Left ventricle myocardium inferior (tissue), 1 donor: Measurements from ENCODE around the gene GPR18. TPM values are rescaled to one million over a fixed set of nuclear protein-coding genes. Genes with fewer than 3 reads are reported as not detected.

Source experiments
- DNase-seq: peaks from one replicate; pipeline ENCODE4 v3.0.0-alpha.2; 2020
- H3K27ac ChIP-seq: fragments of 200-600 bp; replicated peaks from 2 replicates; pipeline ENCODE4 v1.8.0; 2021
- H3K27me3 ChIP-seq: fragments of 200-600 bp; 2 replicates; pipeline ENCODE4 v1.8.0; 2021; ENCODE audit warnings: low read depth
- H3K36me3 ChIP-seq: fragments of 200-600 bp; 2 replicates; pipeline ENCODE4 v1.8.0; 2021
- H3K4me1 ChIP-seq: fragments of 200-600 bp; 2 replicates; pipeline ENCODE4 v1.8.0; 2021
- H3K4me3 ChIP-seq: fragments of 200-600 bp; 2 replicates; pipeline ENCODE4 v1.8.0; 2021; ENCODE audit warnings: mild to moderate bottlenecking, moderate library complexity
- H3K9me3 ChIP-seq: fragments of 200-600 bp; replicated peaks from 2 replicates; pipeline ENCODE4 v1.8.0; 2021
- intact Hi-C: fragments of 100-400 bp; cut with micrococcal nuclease; formaldehyde crosslinking; loops from one replicate; pipeline ENCODE4 v1.11.0; 2022
- total RNA-seq: library from RNA; stranded (reverse); fragmentation: NEBNext Ultra II Directional; extraction: Animal tissue kit (Norgen Biotek cat#: 25700); gene quantifications from one replicate; pipeline ENCODE4 v1.2.1, GENCODE V29; 2021
- TF ChIP-seq, protein P1 (sequence below): fragments of 200-600 bp; IDR thresholded peaks from 2 replicates; pipeline ENCODE4 v1.8.0; 2021; ENCODE audit warnings: antibody characterized with exemption, mild to moderate bottlenecking, borderline replicate concordance
- donor health status: DM: no; HTN: yes; CAD: no; lungs with severe emphysema.

The GPR18 gene
- total RNA-seq, 1 donor from 2014 or later: not detected

DNA sequence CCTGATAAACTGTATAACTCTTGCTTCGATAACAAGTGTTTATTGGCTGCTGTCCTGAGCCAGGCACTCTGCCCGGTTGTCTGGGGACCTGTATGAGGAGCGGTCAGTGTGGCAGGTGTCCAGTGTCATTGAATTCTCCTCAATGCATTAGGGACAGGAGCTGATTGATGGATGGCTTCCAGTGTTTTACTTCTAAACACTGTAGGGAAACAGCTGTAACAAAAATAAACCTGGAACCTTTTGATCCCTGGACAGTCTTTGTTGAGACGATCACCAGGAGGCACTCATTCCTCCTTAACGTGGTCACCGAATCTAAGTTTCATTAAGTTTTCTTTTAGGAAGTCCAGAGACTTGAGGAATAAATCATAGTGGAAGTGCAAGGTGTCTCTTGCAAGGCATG, 39.6 kb downstream of the GPR18 start:
- H3K4me3 ChIP-seq: peak overlapping the region; percentile 1
- peaks cover 74% of the 10 kb centered on the region for H3K4me1 ChIP-seq
- intact Hi-C loops: no loop called here

GRCh38 chr13:99218126-99218525, 40.1 kb downstream of the GPR18 start:
- DNase-seq: no peak
- peak overlapping the region; percentile 75 for H3K27ac ChIP-seq
- TF ChIP-seq, protein P1, sequence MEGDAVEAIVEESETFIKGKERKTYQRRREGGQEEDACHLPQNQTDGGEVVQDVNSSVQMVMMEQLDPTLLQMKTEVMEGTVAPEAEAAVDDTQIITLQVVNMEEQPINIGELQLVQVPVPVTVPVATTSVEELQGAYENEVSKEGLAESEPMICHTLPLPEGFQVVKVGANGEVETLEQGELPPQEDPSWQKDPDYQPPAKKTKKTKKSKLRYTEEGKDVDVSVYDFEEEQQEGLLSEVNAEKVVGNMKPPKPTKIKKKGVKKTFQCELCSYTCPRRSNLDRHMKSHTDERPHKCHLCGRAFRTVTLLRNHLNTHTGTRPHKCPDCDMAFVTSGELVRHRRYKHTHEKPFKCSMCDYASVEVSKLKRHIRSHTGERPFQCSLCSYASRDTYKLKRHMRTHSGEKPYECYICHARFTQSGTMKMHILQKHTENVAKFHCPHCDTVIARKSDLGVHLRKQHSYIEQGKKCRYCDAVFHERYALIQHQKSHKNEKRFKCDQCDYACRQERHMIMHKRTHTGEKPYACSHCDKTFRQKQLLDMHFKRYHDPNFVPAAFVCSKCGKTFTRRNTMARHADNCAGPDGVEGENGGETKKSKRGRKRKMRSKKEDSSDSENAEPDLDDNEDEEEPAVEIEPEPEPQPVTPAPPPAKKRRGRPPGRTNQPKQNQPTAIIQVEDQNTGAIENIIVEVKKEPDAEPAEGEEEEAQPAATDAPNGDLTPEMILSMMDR: no peak
- H3K4me1 ChIP-seq: peaks cover 70% of the 10 kb centered on the region
- H3K9me3 ChIP-seq: peaks cover 7% of the 10 kb centered on the region
- H3K36me3 ChIP-seq: peaks cover 5% of the 10 kb centered on the region
- H3K4me3 ChIP-seq: no peak overlapping the region
- H3K27me3 ChIP-seq: no peaks in the 10 kb centered on the region
- intact Hi-C loops: no loop called here

More for the DNA sequence above, 39.6 kb downstream of the GPR18 start:
- TF ChIP-seq, protein P1: no peak
- H3K27me3 ChIP-seq: no peaks in the 10 kb centered on the region
- peaks cover 5% of the 10 kb centered on the region for H3K36me3 ChIP-seq
- peaks cover 11% of the 10 kb centered on the region for H3K9me3 ChIP-seq
- peak overlapping the region; percentile 75 for H3K27ac ChIP-seq
- DNase-seq: peak; percentile 80

DNA sequence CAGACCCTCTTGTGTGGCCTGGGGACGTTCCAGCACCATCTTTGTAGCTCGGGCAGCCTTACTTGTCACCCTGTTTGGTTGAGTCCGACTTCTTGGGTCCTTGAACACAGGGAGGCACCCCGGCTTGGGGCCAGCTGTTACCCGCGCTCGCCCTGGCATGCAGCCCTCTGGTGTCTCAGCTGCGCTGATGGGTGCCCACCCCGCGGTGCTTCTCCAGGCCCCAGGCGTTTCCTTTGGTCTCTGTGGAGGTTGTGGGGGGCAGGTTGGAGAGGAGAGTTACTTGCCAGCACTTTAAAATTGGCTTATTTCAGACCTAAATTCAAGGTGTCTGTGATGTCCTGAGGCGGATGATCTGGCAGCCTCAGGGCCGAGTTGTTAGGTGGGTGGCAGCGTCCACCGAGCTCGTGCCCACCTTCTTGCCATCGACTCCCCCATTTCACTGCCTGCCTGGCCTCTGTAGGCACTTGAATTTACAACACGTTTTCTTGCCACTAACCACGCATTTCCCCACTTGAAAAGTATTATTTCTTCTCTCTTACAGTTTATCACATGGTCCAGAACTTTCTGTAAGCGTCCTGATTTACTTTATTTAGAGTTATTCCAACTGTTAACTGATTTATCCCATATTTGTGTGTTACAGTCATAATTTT, 40.6 kb downstream of the GPR18 start:
- TF ChIP-seq, protein P1: no peak
- DNase-seq: no peak
- intact Hi-C loops: no loop called here
- Histone ChIP-seq H3K4me1 (peaks cover 70% of the 10 kb centered on the region), H3K9me3 (peaks cover 2% of the 10 kb centered on the region), H3K27me3 (no peaks in the 10 kb centered on the region), H3K36me3 (peaks cover 5% of the 10 kb centered on the region), H3K4me3 (no peak overlapping the region), H3K27ac (peak overlapping the region; percentile 75)

GRCh38 chr13:99215184-99215830, 42.9 kb downstream of the GPR18 start:
- no peaks in the 10 kb centered on the region for H3K9me3 ChIP-seq
- intact Hi-C loops: no loop called here

GRCh38 chr13:99214731-99215130, 43.4 kb downstream of the GPR18 start:
- Histone ChIP-seq H3K36me3 (no peaks in the 10 kb centered on the region), H3K27me3 (no peaks in the 10 kb centered on the region), H3K27ac (peak overlapping the region; percentile 40), H3K4me3 (no peak overlapping the region), H3K9me3 (no peaks in the 10 kb centered on the region), H3K4me1 (peaks cover 43% of the 10 kb centered on the region)
- TF ChIP-seq, protein P1: no peak
- no peak for DNase-seq
- intact Hi-C loops: no loop called here

More at GRCh38 chr13:99215184-99215830, 42.9 kb downstream of the GPR18 start:
- no peak overlapping the region for H3K4me3 ChIP-seq
- DNase-seq: no peak
- H3K4me1 ChIP-seq: peaks cover 49% of the 10 kb centered on the region
- peak overlapping the region; percentile 40 for H3K27ac ChIP-seq
- no peaks in the 10 kb centered on the region for H3K27me3 ChIP-seq
- H3K36me3 ChIP-seq: no peaks in the 10 kb centered on the region
- TF ChIP-seq, protein P1: no peak
